Trophoblast cell (in vitro differentiated cells and primary cell): ENCODE data around the gene CKB.

ENCODE experiments used
- DNase-seq, 2 donors: peaks; one replicate each; pipeline ENCODE4 v3.0.0-alpha.2; 2016
- H2AFZ ChIP-seq: 2 replicates; pipeline ENCODE4 v1.6.1; 2013; ENCODE audit warnings: low read length, moderate library complexity, mild to moderate bottlenecking; ENCODE audit not compliant: insufficient read depth, poor library complexity
- H2AK5ac ChIP-seq: 2 replicates; pipeline ENCODE4 v1.6.1; 2013; ENCODE audit warnings: mild to moderate bottlenecking, low read length
- H2BK120ac ChIP-seq: 2 replicates; pipeline ENCODE4 v1.6.1; 2013; ENCODE audit warnings: low read length, mild to moderate bottlenecking, moderate library complexity; ENCODE audit not compliant: insufficient read depth, poor library complexity
- H2BK12ac ChIP-seq: 2 replicates; pipeline ENCODE4 v1.6.1; 2013; ENCODE audit warnings: mild to moderate bottlenecking, low read length, moderate library complexity
- H2BK5ac ChIP-seq: 2 replicates; pipeline ENCODE4 v1.6.1; 2013; ENCODE audit warnings: low read length, low read depth, moderate library complexity, mild to moderate bottlenecking; ENCODE audit not compliant: poor library complexity
- H3K14ac ChIP-seq: 2 replicates; pipeline ENCODE4 v1.6.1; 2013; ENCODE audit warnings: mild to moderate bottlenecking, low read length
- H3K18ac ChIP-seq: 2 replicates; pipeline ENCODE4 v1.6.1; 2013; ENCODE audit warnings: mild to moderate bottlenecking, low read length
- H3K23ac ChIP-seq: 2 replicates; pipeline ENCODE4 v1.6.1; 2013; ENCODE audit warnings: low read length
- H3K27ac ChIP-seq: 2 replicates; pipeline ENCODE4 v1.5.1; 2013; ENCODE audit warnings: low read depth, mild to moderate bottlenecking, inconsistent platforms, low read length, moderate library complexity
- H3K27me3 ChIP-seq: 2 replicates; pipeline ENCODE4 v1.6.1; 2013; ENCODE audit warnings: inconsistent platforms, mild to moderate bottlenecking, low read length, moderate library complexity; ENCODE audit not compliant: insufficient read depth
- H3K36me3 ChIP-seq, 2 experiments: 1 replicate in 1 of 2; 2 replicates in 1 of 2; pipeline ENCODE4 v1.6.1; 2013; ENCODE audit warnings: low read length in 2 of 2, mild to moderate bottlenecking in 2 of 2, moderate library complexity in 1 of 2; ENCODE audit not compliant: insufficient read depth in 2 of 2, control insufficient read depth in 1 of 2
- H3K4ac ChIP-seq: 2 replicates; pipeline ENCODE4 v1.6.1; 2013; ENCODE audit warnings: low read depth, mild to moderate bottlenecking, low read length, moderate library complexity
- H3K4me1 ChIP-seq, 2 experiments: 1 replicate in 1 of 2; 2 replicates in 1 of 2; pipeline ENCODE4 v1.6.1; 2013; ENCODE audit warnings: low read length in 2 of 2, mild to moderate bottlenecking in 2 of 2, moderate library complexity in 1 of 2; ENCODE audit not compliant: insufficient read depth in 2 of 2, control insufficient read depth in 1 of 2
- H3K4me2 ChIP-seq: 2 replicates; pipeline ENCODE4 v1.6.1; 2013; ENCODE audit warnings: inconsistent platforms, mild to moderate bottlenecking, low read length, moderate library complexity
- H3K4me3 ChIP-seq: 2 replicates; pipeline ENCODE4 v1.5.1; 2013; ENCODE audit warnings: mild to moderate bottlenecking, low read depth, low read length, inconsistent platforms
- H3K79me1 ChIP-seq: one replicate; pipeline ENCODE4 v1.6.1; 2013; ENCODE audit warnings: low read length
- H3K79me2 ChIP-seq: 2 replicates; pipeline ENCODE4 v1.6.1; 2013; ENCODE audit warnings: low read length, mild to moderate bottlenecking; ENCODE audit not compliant: control insufficient read depth, insufficient read depth, poor library complexity
- H3K9ac ChIP-seq: 2 replicates; pipeline ENCODE4 v1.6.1; 2013; ENCODE audit warnings: mild to moderate bottlenecking, low read length
- H3K9me3 ChIP-seq: 2 replicates; pipeline ENCODE4 v1.6.1; 2013; ENCODE audit warnings: low read depth, mild to moderate bottlenecking, control low read depth, inconsistent platforms, low read length; ENCODE audit not compliant: insufficient read depth
- H4K12ac ChIP-seq: 2 replicates; pipeline ENCODE4 v1.6.1; 2013; ENCODE audit warnings: low read depth, mild to moderate bottlenecking, low read length, moderate library complexity
- H4K8ac ChIP-seq: 2 replicates; pipeline ENCODE4 v1.6.1; 2013; ENCODE audit warnings: low read depth, mild to moderate bottlenecking, low read length, moderate library complexity
- H4K91ac ChIP-seq: one replicate; pipeline ENCODE4 v1.6.1; 2013; ENCODE audit warnings: low read depth, mild to moderate bottlenecking, low read length, moderate library complexity
- WGBS: extraction: QIAGEN DNeasy Blood & Tissue Kit; methylation state at CpG from one replicate; pipeline ENCODE4 v1.1.7; 2013; ENCODE audit warnings: missing lambda C conversion rate; ENCODE audit not compliant: insufficient read length, insufficient coverage; ENCODE audit errors: extremely low coverage; 5-methylcytosine and 5-hydroxymethylcytosine counted together

The CKB gene

DNA sequence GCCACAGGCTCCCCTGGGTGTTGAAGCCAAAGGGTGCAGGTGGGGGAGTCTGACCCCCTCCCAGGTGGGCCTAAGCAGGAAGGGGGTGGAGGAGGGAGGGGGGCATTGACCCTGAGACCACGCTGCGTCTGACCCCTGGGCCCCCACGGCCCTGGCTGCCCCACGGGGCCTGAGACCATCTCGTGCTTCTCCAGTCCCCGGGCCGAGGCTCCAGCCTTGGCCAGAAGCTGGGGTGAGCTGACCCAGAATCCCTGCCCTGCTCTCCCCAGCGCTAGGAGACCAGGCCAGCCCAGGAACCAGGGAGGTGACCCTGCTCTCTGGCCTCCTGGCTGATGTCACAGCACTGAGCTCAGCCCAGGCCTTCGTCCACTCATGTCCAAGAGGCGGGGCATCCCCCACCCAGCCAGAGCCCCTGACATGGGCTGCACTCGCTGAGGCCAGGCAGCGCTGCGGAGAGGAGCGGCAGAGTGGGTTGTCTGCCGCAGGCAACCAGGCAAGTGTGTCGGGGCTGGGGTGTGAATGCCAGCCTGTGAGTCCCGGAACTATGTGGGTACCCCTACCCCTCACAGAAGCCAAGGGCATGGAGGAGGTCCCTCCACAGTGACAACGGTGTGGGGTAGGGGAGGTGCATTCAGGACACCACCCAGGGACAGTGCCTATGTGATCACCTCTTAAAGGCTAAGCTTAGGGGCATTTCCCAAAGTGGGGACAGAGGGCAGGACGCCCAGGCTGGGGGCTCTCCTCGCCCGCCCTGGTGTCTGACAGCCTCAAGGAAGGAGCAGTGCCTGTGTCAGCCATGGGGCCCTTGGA lies 12.7 kb upstream of the CKB start:
- H3K4me3 ChIP-seq, result no peak overlapping the region
- no peak overlapping the region for H2AFZ ChIP-seq
- no peak for DNase-seq
- no peak overlapping the region for H4K12ac ChIP-seq
- no peak overlapping the region for H3K23ac ChIP-seq
- peaks cover 10 to 17% of the 10 kb centered on the region in 2 experiments for H3K36me3 ChIP-seq
- H3K14ac ChIP-seq, result no peak overlapping the region
- no peak overlapping the region for H3K9ac ChIP-seq
- H2BK120ac ChIP-seq, result no peak overlapping the region
- H3K4me1 ChIP-seq, result no peaks in the 10 kb centered on the region
- no peak overlapping the region for H3K18ac ChIP-seq
- H3K79me2 ChIP-seq, result no peaks in the 10 kb centered on the region
- H4K91ac ChIP-seq, result no peak overlapping the region
- no peaks in the 10 kb centered on the region for H3K79me1 ChIP-seq
- no peak overlapping the region for H2BK12ac ChIP-seq
- no peak overlapping the region for H2AK5ac ChIP-seq
- no peak overlapping the region for H4K8ac ChIP-seq
- H3K4me2 ChIP-seq, result no peak overlapping the region
- H2BK5ac ChIP-seq, result no peak overlapping the region
- H3K27ac ChIP-seq, result no peak overlapping the region
- WGBS, result no CpG with 5 or more reads among the region's 21 CpGs
- H3K4ac ChIP-seq, result no peak overlapping the region
- no peaks in the 10 kb centered on the region for H3K9me3 ChIP-seq
- no peaks in the 10 kb centered on the region for H3K27me3 ChIP-seq

DNA sequence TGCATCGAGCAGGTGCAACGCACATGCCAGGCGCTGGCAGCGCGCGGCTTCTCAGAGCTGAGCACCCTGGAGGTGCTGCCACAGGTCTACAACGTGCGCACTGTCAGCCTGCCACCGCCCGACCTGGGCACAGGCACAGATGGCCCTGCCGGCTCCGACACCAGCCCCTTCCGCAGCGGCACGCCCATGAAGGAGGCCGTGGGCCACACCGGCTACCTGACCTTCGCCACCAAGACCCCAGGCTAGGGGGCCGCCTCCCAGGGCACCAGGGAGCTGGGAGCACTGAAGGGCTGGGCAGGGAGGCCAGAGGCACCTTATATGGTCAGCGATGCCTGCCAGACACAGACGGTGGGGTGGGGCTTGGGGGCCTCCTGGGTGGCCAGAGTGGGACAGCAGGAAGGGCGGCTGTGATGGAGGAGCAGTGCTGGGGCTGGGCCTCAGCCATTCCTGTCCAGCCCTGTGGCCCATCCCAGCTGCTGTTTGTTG lies 12.0 kb upstream of the CKB start:
- Histone ChIP-seq H2AK5ac (no peak overlapping the region), H3K9me3 (no peaks in the 10 kb centered on the region), H3K23ac (no peak overlapping the region), H3K79me2 (no peaks in the 10 kb centered on the region), H2BK120ac (no peak overlapping the region), H3K27me3 (no peaks in the 10 kb centered on the region), H3K79me1 (no peaks in the 10 kb centered on the region), H3K27ac (no peak overlapping the region), H3K4me1 (peaks cover 4 to 6% of the 10 kb centered on the region in 2 experiments), H4K8ac (no peak overlapping the region), H3K36me3 (peaks cover 10 to 17% of the 10 kb centered on the region in 2 experiments), H3K9ac (no peak overlapping the region), H2BK12ac (no peak overlapping the region), H3K14ac (no peak overlapping the region), H3K4ac (no peak overlapping the region), H4K91ac (no peak overlapping the region), H2BK5ac (no peak overlapping the region), H3K4me2 (no peak overlapping the region), H4K12ac (no peak overlapping the region), H3K18ac (no peak overlapping the region), H3K4me3 (no peak overlapping the region), H2AFZ (no peak overlapping the region)
- WGBS, result no CpG with 5 or more reads among the region's 22 CpGs
- no peak for DNase-seq

GRCh38 chr14:103533999-103534575 lies 11.5 kb upstream of the CKB start:
- no peak overlapping the region for H3K9ac ChIP-seq
- H3K4ac ChIP-seq, result no peak overlapping the region
- no peak overlapping the region for H2BK12ac ChIP-seq
- no peak overlapping the region for H4K8ac ChIP-seq
- no peak overlapping the region for H3K23ac ChIP-seq
- H3K4me3 ChIP-seq, result no peak overlapping the region
- H3K9me3 ChIP-seq, result no peaks in the 10 kb centered on the region
- WGBS, result no CpG with 5 or more reads among the region's 25 CpGs
- H4K12ac ChIP-seq, result no peak overlapping the region
- peaks cover 1% of the 10 kb centered on the region for H3K79me2 ChIP-seq
- no peak overlapping the region for H3K27ac ChIP-seq
- no peaks in the 10 kb centered on the region for H3K27me3 ChIP-seq
- H2BK120ac ChIP-seq, result no peak overlapping the region
- H2AFZ ChIP-seq, result no peak overlapping the region
- H2BK5ac ChIP-seq, result no peak overlapping the region
- no peak overlapping the region for H2AK5ac ChIP-seq
- H3K14ac ChIP-seq, result no peak overlapping the region
- H4K91ac ChIP-seq, result no peak overlapping the region
- H3K18ac ChIP-seq, result no peak overlapping the region
- no peak for DNase-seq
- H3K4me2 ChIP-seq, result no peak overlapping the region
- H3K4me1 ChIP-seq, result peaks cover 5 to 8% of the 10 kb centered on the region in 2 experiments
- H3K79me1 ChIP-seq, result no peaks in the 10 kb centered on the region
- peaks cover 10 to 17% of the 10 kb centered on the region in 2 experiments for H3K36me3 ChIP-seq

- H3K27me3 ChIP-seq, result no peaks in the 10 kb centered on the region
- no peak overlapping the region for H3K27ac ChIP-seq
- no peak overlapping the region for H3K4me3 ChIP-seq
- no peak overlapping the region for H4K12ac ChIP-seq
- H3K9ac ChIP-seq, result no peak overlapping the region
- no peak overlapping the region for H2BK120ac ChIP-seq
- H3K79me1 ChIP-seq, result peaks cover 4% of the 10 kb centered on the region
- no peaks in the 10 kb centered on the region for H3K9me3 ChIP-seq
- H3K23ac ChIP-seq, result no peak overlapping the region
- peaks cover 8 to 10% of the 10 kb centered on the region in 2 experiments for H3K4me1 ChIP-seq
- H4K8ac ChIP-seq, result no peak overlapping the region
- no peak overlapping the region for H2AK5ac ChIP-seq
- no CpG with 5 or more reads among the region's 23 CpGs for WGBS
- peaks cover 10 to 17% of the 10 kb centered on the region in 2 experiments for H3K36me3 ChIP-seq
- no peak overlapping the region for H3K4ac ChIP-seq
- peaks cover 5% of the 10 kb centered on the region for H3K79me2 ChIP-seq
- H3K18ac ChIP-seq, result no peak overlapping the region
- H3K14ac ChIP-seq, result no peak overlapping the region
- H2BK5ac ChIP-seq, result no peak overlapping the region
- H4K91ac ChIP-seq, result no peak overlapping the region
- H2BK12ac ChIP-seq, result no peak overlapping the region
- H3K4me2 ChIP-seq, result no peak overlapping the region
- H2AFZ ChIP-seq, result no peak overlapping the region
- no peak for DNase-seq
These were observed 10.7 kb upstream of the CKB start for GRCh38 chr14:103533137-103533998.
